Measurements from ENCODE around the gene LGR6. TPM values are rescaled to one million over a fixed set of nuclear protein-coding genes. Genes with fewer than 3 reads are reported as not detected.

LGR6 gene
- total RNA-seq, 1 experiment from 2014 or later: 0.26 TPM

DNA sequence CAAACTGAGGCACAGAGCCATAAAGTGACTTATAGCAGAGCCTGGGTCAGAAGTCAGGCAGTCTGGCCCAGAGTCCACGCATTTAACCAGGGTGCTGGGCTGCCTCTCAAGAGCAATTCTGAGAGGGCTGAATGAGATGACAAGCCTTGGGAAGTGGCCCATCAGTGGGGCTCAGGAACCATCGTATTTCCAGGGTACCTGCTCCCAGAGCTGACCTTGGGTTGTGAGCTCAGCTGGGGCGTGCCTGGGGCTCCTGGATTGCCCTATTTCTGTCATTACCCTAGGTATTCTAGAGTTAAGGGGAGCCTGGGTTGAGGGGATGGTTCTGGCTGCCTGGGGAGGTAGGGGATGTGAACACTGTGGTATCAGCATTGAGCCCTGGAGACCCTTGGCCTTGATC, 49.4 kb downstream of the LGR6 start:
- ATAC-seq: no peak
- Histone ChIP-seq H3K9me2 (replicated peaks; ENCODE audit: low read length) (no peaks in the 10 kb centered on the region), H3K36me3 (ENCODE audit: low read depth, low read length) (no peaks in the 10 kb centered on the region), H3K9me3 (ENCODE audit: low read length) (no peaks in the 10 kb centered on the region), H4K20me1 (ENCODE audit: low read length) (no peaks in the 10 kb centered on the region), H3K4me1 (ENCODE audit: insufficient read depth, low read length) (peaks cover 15% of the 10 kb centered on the region), H3K79me2 (ENCODE audit: low read length) (no peaks in the 10 kb centered on the region), H3K4me3 (ENCODE audit: low read length) (no peak overlapping the region), H3K27me3 (ENCODE audit: low read length) (no peaks in the 10 kb centered on the region), H2AFZ (ENCODE audit: low read length) (no peak overlapping the region), H3K27ac (ENCODE audit: low read length) (no peak overlapping the region), H3F3A (ENCODE audit: low read length, unreplicated experiment) (no peaks in the 10 kb centered on the region), H3K4me2 (ENCODE audit: low read length) (no peak overlapping the region), H3K9ac (ENCODE audit: low read length) (no peak overlapping the region)
- DNase-seq: no peak
- no peak for TF ChIP-seq EZH2phosphoT487 (IDR thresholded peaks at IDR 0.05; ENCODE audit: borderline replicate concordance, low read length)
- TF ChIP-seq, protein P1, sequence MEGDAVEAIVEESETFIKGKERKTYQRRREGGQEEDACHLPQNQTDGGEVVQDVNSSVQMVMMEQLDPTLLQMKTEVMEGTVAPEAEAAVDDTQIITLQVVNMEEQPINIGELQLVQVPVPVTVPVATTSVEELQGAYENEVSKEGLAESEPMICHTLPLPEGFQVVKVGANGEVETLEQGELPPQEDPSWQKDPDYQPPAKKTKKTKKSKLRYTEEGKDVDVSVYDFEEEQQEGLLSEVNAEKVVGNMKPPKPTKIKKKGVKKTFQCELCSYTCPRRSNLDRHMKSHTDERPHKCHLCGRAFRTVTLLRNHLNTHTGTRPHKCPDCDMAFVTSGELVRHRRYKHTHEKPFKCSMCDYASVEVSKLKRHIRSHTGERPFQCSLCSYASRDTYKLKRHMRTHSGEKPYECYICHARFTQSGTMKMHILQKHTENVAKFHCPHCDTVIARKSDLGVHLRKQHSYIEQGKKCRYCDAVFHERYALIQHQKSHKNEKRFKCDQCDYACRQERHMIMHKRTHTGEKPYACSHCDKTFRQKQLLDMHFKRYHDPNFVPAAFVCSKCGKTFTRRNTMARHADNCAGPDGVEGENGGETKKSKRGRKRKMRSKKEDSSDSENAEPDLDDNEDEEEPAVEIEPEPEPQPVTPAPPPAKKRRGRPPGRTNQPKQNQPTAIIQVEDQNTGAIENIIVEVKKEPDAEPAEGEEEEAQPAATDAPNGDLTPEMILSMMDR (conservative IDR thresholded peaks at IDR 0.05; ENCODE audit: low read depth, low read length): no peak
- TF ChIP-seq EZH2 (IDR thresholded peaks at IDR 0.05; ENCODE audit: low read length, unreplicated experiment): no peak
- intact Hi-C loops (cut with micrococcal nuclease): no loop called here
- BruUV-seq (replicated peaks): no TSS peak
- POLR2A ChIA-PET (ENCODE audit: unreplicated experiment): no interaction called here
- CTCF ChIA-PET: no interaction called here

DNA sequence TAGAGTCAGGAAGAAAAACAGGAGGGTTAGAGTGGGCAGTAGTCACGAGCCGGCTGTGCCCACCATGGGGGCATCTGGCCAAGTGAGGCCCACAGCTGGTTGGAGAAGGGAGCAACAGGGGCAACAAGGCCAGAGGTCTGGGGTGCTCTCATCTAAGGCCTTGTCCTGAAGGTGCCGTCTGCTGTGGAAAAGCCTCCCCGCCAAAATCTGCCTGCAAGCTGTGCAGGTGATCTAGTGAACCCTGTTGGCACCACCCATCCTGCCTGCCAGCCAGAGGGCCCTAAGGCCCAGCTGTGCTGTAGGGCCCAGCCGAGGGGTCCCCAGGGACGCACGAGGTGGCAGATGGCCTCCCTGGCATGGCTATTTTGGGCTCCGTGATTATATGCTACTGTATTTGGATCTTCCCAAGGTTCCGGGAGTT, 51.3 kb downstream of the LGR6 start:
- Histone ChIP-seq H3F3A (ENCODE audit: low read length, unreplicated experiment) (no peaks in the 10 kb centered on the region), H3K79me2 (ENCODE audit: low read length) (no peaks in the 10 kb centered on the region), H3K4me1 (ENCODE audit: insufficient read depth, low read length) (peaks cover 15% of the 10 kb centered on the region), H3K4me3 (ENCODE audit: low read length) (no peak overlapping the region), H3K9ac (ENCODE audit: low read length) (no peak overlapping the region), H2AFZ (ENCODE audit: low read length) (no peak overlapping the region), H3K36me3 (ENCODE audit: low read depth, low read length) (no peaks in the 10 kb centered on the region), H3K27ac (ENCODE audit: low read length) (no peak overlapping the region), H3K9me2 (replicated peaks; ENCODE audit: low read length) (no peaks in the 10 kb centered on the region), H3K9me3 (ENCODE audit: low read length) (no peaks in the 10 kb centered on the region), H3K4me2 (ENCODE audit: low read length) (no peak overlapping the region), H3K27me3 (ENCODE audit: low read length) (no peaks in the 10 kb centered on the region), H4K20me1 (ENCODE audit: low read length) (no peaks in the 10 kb centered on the region)
- DNase-seq: no peak
- no peak for TF ChIP-seq EZH2 (IDR thresholded peaks at IDR 0.05; ENCODE audit: low read length, unreplicated experiment)
- TF ChIP-seq, protein P1 (conservative IDR thresholded peaks at IDR 0.05; ENCODE audit: low read depth, low read length): no peak
- TF ChIP-seq EZH2phosphoT487 (IDR thresholded peaks at IDR 0.05; ENCODE audit: borderline replicate concordance, low read length): no peak
- no peak for ATAC-seq
- CTCF ChIA-PET: no interaction called here
- POLR2A ChIA-PET (ENCODE audit: unreplicated experiment): no interaction called here
- no TSS peak for BruUV-seq (replicated peaks)
- intact Hi-C loops (cut with micrococcal nuclease): no loop called here

DNA sequence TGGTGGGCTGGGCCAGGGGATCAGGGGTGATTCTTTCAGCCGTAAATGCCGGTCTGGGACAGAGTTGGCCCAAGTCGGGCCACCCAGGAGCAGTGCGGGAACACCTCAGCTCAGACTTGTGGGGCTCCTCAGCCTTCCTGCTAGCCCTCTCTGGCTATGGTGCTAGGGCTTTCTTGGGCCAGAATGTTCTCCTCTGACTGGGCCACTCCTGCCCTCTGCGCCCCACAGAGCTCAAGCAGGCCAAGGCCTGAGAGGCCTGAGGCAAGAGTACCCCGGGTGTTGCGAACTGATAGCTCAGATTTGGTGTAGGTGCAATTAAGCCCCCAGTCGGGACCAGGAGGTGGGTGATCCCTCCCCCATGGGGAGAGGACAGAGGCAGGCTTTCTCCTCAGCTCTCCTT, 51.8 kb downstream of the LGR6 start:
- no peaks in the 10 kb centered on the region for H3K9me2 ChIP-seq (replicated peaks; ENCODE audit: low read length)
- no peak overlapping the region for H3K4me3 ChIP-seq (ENCODE audit: low read length)
- no peak overlapping the region for H3K27ac ChIP-seq (ENCODE audit: low read length)
- H2AFZ ChIP-seq (ENCODE audit: low read length): no peak overlapping the region
- intact Hi-C loops (cut with micrococcal nuclease): no loop called here
- no peak overlapping the region for H3K4me2 ChIP-seq (ENCODE audit: low read length)
- no peaks in the 10 kb centered on the region for H3K79me2 ChIP-seq (ENCODE audit: low read length)
- ATAC-seq: no peak
- TF ChIP-seq, protein P1 (conservative IDR thresholded peaks at IDR 0.05; ENCODE audit: low read depth, low read length): no peak
- no peak for TF ChIP-seq EZH2phosphoT487 (IDR thresholded peaks at IDR 0.05; ENCODE audit: borderline replicate concordance, low read length)
- TF ChIP-seq EZH2 (IDR thresholded peaks at IDR 0.05; ENCODE audit: low read length, unreplicated experiment): no peak
- POLR2A ChIA-PET (ENCODE audit: unreplicated experiment): no interaction called here
- H3K27me3 ChIP-seq (ENCODE audit: low read length): no peaks in the 10 kb centered on the region
- no peaks in the 10 kb centered on the region for H3K9me3 ChIP-seq (ENCODE audit: low read length)
- H3K36me3 ChIP-seq (ENCODE audit: low read depth, low read length): no peaks in the 10 kb centered on the region
- no TSS peak for BruUV-seq (replicated peaks)
- peaks cover 15% of the 10 kb centered on the region for H3K4me1 ChIP-seq (ENCODE audit: insufficient read depth, low read length)
- no peaks in the 10 kb centered on the region for H4K20me1 ChIP-seq (ENCODE audit: low read length)
- H3F3A ChIP-seq (ENCODE audit: low read length, unreplicated experiment): no peaks in the 10 kb centered on the region
- CTCF ChIA-PET: no interaction called here
- no peak for DNase-seq
- no peak overlapping the region for H3K9ac ChIP-seq (ENCODE audit: low read length)

Data from PC-3 (cell line).